Activated CD8-positive, alpha-beta T cell treated with anti-CD3 and anti-CD28 coated beads for 36 hours (primary cell): ENCODE results near the gene CHD9NB. TPM values are rescaled to one million over a fixed set of nuclear protein-coding genes. Genes with fewer than 3 reads are reported as not detected.

ENCODE experiments used
- ATAC-seq: fragments of 200-7000 bp; cut with Tn5 transposase; one replicate; pipeline ENCODE4 v1.10.0; 2021; ENCODE audit warnings: mild to moderate bottlenecking, moderate library complexity
- CTCF ChIA-PET: fragments of 350-600 bp; sonication (Branson Sonifier 250); formaldehyde crosslinking; loops from one replicate; lab custom pipeline; 2021; ENCODE audit warnings: antibody characterized with exemption; lab: Charles Lee
- POLR2A ChIA-PET: fragments of 350-600 bp; sonication (Branson Sonifier 250); formaldehyde crosslinking; loops from one replicate; lab custom pipeline; 2021; ENCODE audit warnings: antibody characterized with exemption; lab: Charles Lee
- DNase-seq: peaks from one replicate; pipeline ENCODE4 v3.0.0-alpha.2; 2020
- H3K27ac Mint-ChIP-seq: one replicate; pipeline ENCODE4 v1.8.0; 2021; ENCODE audit warnings: mild to moderate bottlenecking, mixed read lengths
- H3K27me3 Mint-ChIP-seq: one replicate; pipeline ENCODE4 v1.8.0; 2021; ENCODE audit warnings: mixed read lengths
- H3K36me3 Mint-ChIP-seq: one replicate; pipeline ENCODE4 v1.8.0; 2021; ENCODE audit warnings: low read depth, mixed read lengths
- H3K4me1 Mint-ChIP-seq: one replicate; pipeline ENCODE4 v1.8.0; 2021; ENCODE audit warnings: low read depth, mixed read lengths
- H3K4me3 Mint-ChIP-seq: one replicate; pipeline ENCODE4 v1.8.0; 2021; ENCODE audit warnings: mild to moderate bottlenecking, moderate library complexity, mixed read lengths
- H3K9me3 Mint-ChIP-seq: one replicate; pipeline ENCODE4 v1.8.0; 2021; ENCODE audit warnings: mixed read lengths
- CTCF ChIP-seq: fragments of 200-600 bp; IDR thresholded peaks from one replicate; pipeline ENCODE4 v1.8.0; 2022; ENCODE audit warnings: antibody characterized with exemption, mild to moderate bottlenecking
- intact Hi-C: fragments of 100-400 bp; cut with micrococcal nuclease; formaldehyde crosslinking; loops from one replicate; pipeline ENCODE4 v1.10.0; 2022
- total RNA-seq, 2 experiments: library from RNA; stranded (reverse); gene quantifications; one replicate each; pipeline ENCODE4 v1.2.3, GENCODE V29; 2021

Gene CHD9NB
- total RNA-seq, 2 experiments from 2014 or later = 0.16 TPM; not detected in 1

- H3K4me3 Mint-ChIP-seq = no peak overlapping the region
- no peak for DNase-seq
- intact Hi-C loops = no loop called here
- ATAC-seq = no peak
- H3K36me3 Mint-ChIP-seq = no peaks in the 10 kb centered on the region
- ChIA-PET POLR2A (no interaction called here), CTCF (no interaction called here)
- H3K27me3 Mint-ChIP-seq = peaks cover 4% of the 10 kb centered on the region
- H3K27ac Mint-ChIP-seq = no peak overlapping the region
- H3K9me3 Mint-ChIP-seq = no peaks in the 10 kb centered on the region
- no peaks in the 10 kb centered on the region for H3K4me1 Mint-ChIP-seq
- no peak for TF ChIP-seq CTCF
These were observed 57.8 kb downstream of the CHD9NB start for GRCh38 chr16:52994942-52995341.

- Mint-ChIP-seq H3K4me1 (no peaks in the 10 kb centered on the region), H3K27ac (no peak overlapping the region), H3K36me3 (no peaks in the 10 kb centered on the region), H3K4me3 (no peak overlapping the region), H3K9me3 (no peaks in the 10 kb centered on the region), H3K27me3 (peaks cover 11% of the 10 kb centered on the region)
- intact Hi-C loops = no loop called here
- no peak for TF ChIP-seq CTCF
- ATAC-seq = peak; percentile 34
- ChIA-PET POLR2A (no interaction called here), CTCF (no interaction called here)
- DNase-seq = peak; percentile 8
These were observed 59.5 kb downstream of the CHD9NB start for GRCh38 chr16:52993179-52993578.

- intact Hi-C loops = no loop called here
- TF ChIP-seq CTCF = no peak
- Mint-ChIP-seq H3K4me3 (no peak overlapping the region), H3K4me1 (no peaks in the 10 kb centered on the region), H3K9me3 (no peaks in the 10 kb centered on the region), H3K27me3 (peaks cover 12% of the 10 kb centered on the region), H3K27ac (no peak overlapping the region), H3K36me3 (no peaks in the 10 kb centered on the region)
- DNase-seq = no peak
- ChIA-PET POLR2A (interaction anchor here (0.6 kb wide), 1 partner anchor 267 kb away, joined by 3 read pairs; no protein-coding TSS in a partner anchor), CTCF (no interaction called here)
- no peak for ATAC-seq
These were observed 61.1 kb downstream of the CHD9NB start for GRCh38 chr16:52991572-52991971.

Other genes starting within 250 kb of the CHD9NB start
- 10 to 100 TPM; 13.8 to 16.3 TPM for gene CHD9, start 2.1 kb upstream of the CHD9NB start, total RNA-seq